Thoracic aorta (tissue), 2 donors: ENCODE measurements around the gene RIMBP2. TPM values are rescaled to one million over a fixed set of nuclear protein-coding genes. Genes with fewer than 3 reads are reported as not detected.

Experiments used
- ATAC-seq: fragments of 150-250 bp; one replicate; pipeline ENCODE4 v1.8.0; 2017; ENCODE audit warnings: low read depth; ENCODE audit not compliant: insufficient number of reproducible peaks, low FRiP score
- DNase-seq: peaks from one replicate; pipeline ENCODE4 v3.0.0-alpha.2; 2020; ENCODE audit warnings: low spot score
- H3K27ac ChIP-seq, 2 donors: fragments of 200-600 bp; sonication (generic); 1 replicate in 1 of 2; 2 replicates in 1 of 2; pipeline ENCODE4 v1.5.1; 2016; ENCODE audit warnings: mild to moderate bottlenecking in 2 of 2, moderate library complexity in 2 of 2
- H3K27me3 ChIP-seq: fragments of 200-600 bp; sonication (generic); replicated peaks from 2 replicates; pipeline ENCODE4 v1.6.0; 2016; ENCODE audit warnings: mild to moderate bottlenecking; ENCODE audit not compliant: insufficient read depth
- H3K36me3 ChIP-seq: fragments of 200-600 bp; sonication (generic); one replicate; pipeline ENCODE4 v1.5.1; 2016
- H3K4me1 ChIP-seq, 2 donors: fragments of 200-600 bp; sonication (generic); 1 replicate in 1 of 2; 2 replicates in 1 of 2; pipeline versions ENCODE4 v1.5.1 to v1.6.0; 2016; ENCODE audit warnings: low read depth in 2 of 2, mild to moderate bottlenecking in 1 of 2; ENCODE audit not compliant: control insufficient read depth in 1 of 2
- H3K4me3 ChIP-seq: fragments of 200-600 bp; sonication (generic); 2 replicates; pipeline ENCODE4 v1.5.1; 2016; ENCODE audit warnings: mild to moderate bottlenecking
- H3K9me3 ChIP-seq: fragments of 200-600 bp; sonication (generic); 2 replicates; pipeline ENCODE4 v1.5.1; 2016
- CTCF ChIP-seq: fragments of 200-600 bp; sonication (generic); IDR thresholded peaks from one replicate; pipeline ENCODE4 v1.5.1; 2019; ENCODE audit warnings: antibody characterized with exemption
- total RNA-seq, 2 donors: library from RNA; depleted of rRNA; stranded (reverse); fragments of >200 nt; gene quantifications; one replicate each; pipeline versions ENCODE4 v1.1.0 to v1.2.3, GENCODE V29; 2016

Gene RIMBP2
- total RNA-seq, 2 donors from 2014 or later, result 0.54 to 0.92 TPM

GRCh38 chr12:130675121-130675520, 41.0 kb downstream of the RIMBP2 start:
- ATAC-seq (no peak), DNase-seq (no peak)
- no peak overlapping the region for H3K4me3 ChIP-seq
- no peaks in the 10 kb centered on the region for H3K9me3 ChIP-seq
- no peaks in the 10 kb centered on the region for H3K4me1 ChIP-seq
- H3K27me3 ChIP-seq, result no peaks in the 10 kb centered on the region
- no peak for TF ChIP-seq CTCF
- no peaks in the 10 kb centered on the region for H3K36me3 ChIP-seq
- H3K27ac ChIP-seq, result no peak overlapping the region

- Histone ChIP-seq H3K4me1 (no peaks in the 10 kb centered on the region), H3K27ac (no peak overlapping the region), H3K9me3 (no peaks in the 10 kb centered on the region), H3K4me3 (no peak overlapping the region), H3K36me3 (no peaks in the 10 kb centered on the region), H3K27me3 (no peaks in the 10 kb centered on the region)
- no peak for DNase-seq
- ATAC-seq, result no peak
- no peak for TF ChIP-seq CTCF
Observed at GRCh38 chr12:130674676-130675075, 41.4 kb downstream of the RIMBP2 start.

GRCh38 chr12:130673036-130673705, 42.9 kb downstream of the RIMBP2 start:
- Histone ChIP-seq H3K9me3 (no peaks in the 10 kb centered on the region), H3K27ac (no peak overlapping the region), H3K27me3 (no peaks in the 10 kb centered on the region), H3K4me1 (no peaks in the 10 kb centered on the region), H3K36me3 (no peaks in the 10 kb centered on the region), H3K4me3 (no peak overlapping the region)
- TF ChIP-seq CTCF, result no peak
- DNase-seq (no peak), ATAC-seq (no peak)

GRCh38 chr12:130672089-130672820, 43.8 kb downstream of the RIMBP2 start:
- no peaks in the 10 kb centered on the region for H3K4me1 ChIP-seq
- ATAC-seq, result no peak
- no peak overlapping the region for H3K4me3 ChIP-seq
- DNase-seq, result no peak
- H3K9me3 ChIP-seq, result no peaks in the 10 kb centered on the region
- H3K27me3 ChIP-seq, result no peaks in the 10 kb centered on the region
- H3K36me3 ChIP-seq, result no peaks in the 10 kb centered on the region
- no peak overlapping the region for H3K27ac ChIP-seq
- no peak for TF ChIP-seq CTCF

- Histone ChIP-seq H3K27me3 (no peaks in the 10 kb centered on the region), H3K27ac (no peak overlapping the region), H3K36me3 (no peaks in the 10 kb centered on the region), H3K9me3 (no peaks in the 10 kb centered on the region), H3K4me3 (no peak overlapping the region), H3K4me1 (no peaks in the 10 kb centered on the region)
- DNase-seq (no peak), ATAC-seq (no peak)
- no peak for TF ChIP-seq CTCF
Observed at GRCh38 chr12:130671556-130671955, 44.5 kb downstream of the RIMBP2 start.
